Measurements from ENCODE around the gene CHMP1A.
"Not testable (repeated sequence)": the region's sequence is repeated elsewhere in the genome, so short reads cannot be mapped to it uniquely, and the experiment has no call there.

CHMP1A gene

GRCh38 chr16:89693289-89693731 lies 35.8 kb upstream of the CHMP1A start:
- peak; percentile 55 for FAIRE-seq

DNA sequence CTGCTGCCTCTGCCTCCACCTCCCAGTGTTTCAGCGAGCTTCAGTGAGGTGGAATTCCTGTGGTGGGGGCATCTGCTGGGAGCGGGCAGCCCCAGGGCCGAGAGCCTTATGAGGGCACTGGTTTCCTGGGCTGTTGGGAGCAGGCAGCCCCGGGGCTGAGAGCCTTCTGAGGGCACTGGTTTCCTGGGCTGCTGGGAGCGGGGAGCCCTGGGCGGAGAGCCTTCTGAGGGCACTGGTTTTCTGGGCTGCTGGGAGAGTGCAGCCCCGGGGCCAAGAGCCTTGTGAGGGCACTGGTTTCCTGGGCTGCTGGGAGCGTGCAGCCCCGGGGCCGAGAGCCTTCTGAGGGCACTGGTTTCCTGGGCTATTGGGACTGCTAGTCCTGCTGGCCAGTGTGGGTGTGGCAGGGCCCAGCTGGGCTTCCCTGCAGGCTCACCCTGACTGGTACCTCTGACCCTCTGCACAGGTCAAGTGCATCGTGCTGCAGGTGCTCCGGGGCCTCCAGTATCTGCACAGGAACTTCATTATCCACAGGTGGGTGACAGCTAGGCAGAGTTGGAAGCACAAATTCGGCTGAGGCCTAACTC lies 34.6 kb upstream of the CHMP1A start:
- DNase-seq (ENCODE audit: low spot score) (no peak), FAIRE-seq (no peak)

More at GRCh38 chr16:89693289-89693731, 35.8 kb upstream of the CHMP1A start:
- no peak for DNase-seq (ENCODE audit: low spot score)

DNA sequence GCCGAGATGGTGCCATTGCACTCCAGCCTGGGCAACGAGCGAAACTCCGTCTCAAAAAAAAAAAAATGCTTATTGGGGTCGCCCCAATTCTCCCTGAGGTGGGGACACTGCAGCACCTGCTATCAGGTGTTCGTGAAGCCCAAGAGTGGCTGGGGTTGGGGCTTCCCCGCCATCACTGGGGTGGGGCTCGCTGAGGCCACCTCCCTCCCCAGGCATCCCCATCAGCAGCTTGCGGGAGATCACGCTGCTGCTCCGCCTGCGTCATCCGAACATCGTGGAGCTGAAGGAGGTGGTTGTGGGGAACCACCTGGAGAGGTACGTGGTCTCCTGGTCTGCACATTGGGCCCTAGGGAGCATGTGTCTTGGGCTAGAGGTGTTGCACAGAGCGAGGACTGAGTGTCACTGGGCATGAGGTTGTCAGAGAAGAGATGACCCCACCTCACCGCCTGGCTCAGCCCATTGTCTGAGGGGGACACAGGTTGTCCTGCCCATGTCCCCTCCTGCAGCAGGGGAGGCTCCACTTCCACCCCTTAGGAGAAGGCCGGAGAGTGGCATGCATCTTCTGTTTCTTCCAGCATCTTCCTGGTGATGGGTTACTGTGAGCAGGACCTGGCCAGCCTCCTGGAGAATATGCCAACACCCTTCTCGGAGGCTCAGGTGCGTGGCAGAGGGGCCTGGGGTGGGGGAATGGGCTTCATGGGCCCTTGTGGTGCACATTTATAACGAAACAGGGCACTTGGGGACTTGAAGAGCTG lies 33.9 kb upstream of the CHMP1A start:
- no peak for FAIRE-seq
- no peak for DNase-seq (ENCODE audit: low spot score)

GRCh38 chr16:89690392-89690901 lies 32.9 kb upstream of the CHMP1A start:
- no peak for FAIRE-seq
- DNase-seq (ENCODE audit: low spot score) = no peak

- not testable (repeated sequence) for FAIRE-seq; DNase-seq (ENCODE audit: low spot score)
These were observed 32.1 kb upstream of the CHMP1A start for GRCh38 chr16:89689621-89690020.

GRCh38 chr16:89689142-89689541 lies 31.6 kb upstream of the CHMP1A start:
- DNase-seq (ENCODE audit: low spot score) = no peak
- peak; percentile 17 for FAIRE-seq

DNA sequence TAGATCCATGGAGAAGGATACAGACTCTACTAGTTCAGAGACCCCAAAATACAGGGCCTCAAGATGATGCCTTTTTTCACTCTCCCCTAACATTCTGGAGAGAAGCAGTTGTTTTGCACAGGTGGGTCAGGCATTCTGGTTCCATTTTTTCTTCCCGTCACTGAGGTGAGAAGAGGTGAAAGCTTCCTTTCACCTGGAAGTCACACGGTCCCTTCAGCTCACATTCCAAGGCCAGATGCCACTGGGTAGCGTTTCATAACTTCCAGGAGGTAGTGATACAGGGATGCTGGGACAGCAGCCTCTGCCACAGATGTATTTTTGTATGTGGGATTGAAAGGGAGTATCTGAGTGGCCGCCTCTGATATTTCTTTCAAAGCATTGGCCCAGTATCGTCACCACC lies 30.9 kb upstream of the CHMP1A start:
- no peak for FAIRE-seq

GRCh38 chr16:89687092-89687940 lies 29.8 kb upstream of the CHMP1A start:
- FAIRE-seq = no peak
- DNase-seq (ENCODE audit: low spot score) = peak; percentile 43

More for the DNA sequence above, 30.9 kb upstream of the CHMP1A start:
- no peak for DNase-seq (ENCODE audit: low spot score)

DNA sequence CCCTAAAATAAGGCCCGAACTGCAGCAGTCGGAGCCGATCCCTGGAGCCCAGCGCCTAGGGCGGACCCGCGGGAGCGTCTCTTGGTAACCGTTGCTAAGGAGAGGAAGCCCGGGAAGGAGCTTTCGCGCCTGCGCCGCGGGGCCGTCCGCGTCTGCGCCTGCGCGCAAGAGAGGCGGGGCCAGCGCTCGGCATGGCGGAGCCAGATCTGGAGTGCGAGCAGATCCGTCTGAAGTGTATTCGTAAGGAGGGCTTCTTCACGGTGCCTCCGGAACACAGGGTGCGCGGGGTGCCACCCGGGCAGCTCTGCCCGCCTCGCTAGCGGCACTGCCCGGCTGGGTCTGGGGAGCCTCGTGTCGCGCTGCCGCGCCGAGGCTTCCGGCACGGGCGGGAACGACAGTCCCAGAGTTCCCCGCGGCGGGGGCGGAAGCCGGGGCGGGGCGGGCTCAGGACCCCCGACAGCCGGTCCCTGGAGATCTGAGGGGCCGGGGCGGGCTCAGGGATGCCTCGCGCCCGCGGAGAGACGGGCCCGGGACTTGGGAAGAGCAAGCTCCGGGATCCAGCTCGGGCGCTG lies 29.1 kb upstream of the CHMP1A start, which contains the start of gene CDK10:
TSS of gene CDK10 (plus strand) at position 170 of the 572 bp plus-strand sequence. CDS start at position 192, 22 bp downstream.
- DNase-seq (ENCODE audit: low spot score) = peak; percentile 98
- peak; percentile 62 for FAIRE-seq

DNA sequence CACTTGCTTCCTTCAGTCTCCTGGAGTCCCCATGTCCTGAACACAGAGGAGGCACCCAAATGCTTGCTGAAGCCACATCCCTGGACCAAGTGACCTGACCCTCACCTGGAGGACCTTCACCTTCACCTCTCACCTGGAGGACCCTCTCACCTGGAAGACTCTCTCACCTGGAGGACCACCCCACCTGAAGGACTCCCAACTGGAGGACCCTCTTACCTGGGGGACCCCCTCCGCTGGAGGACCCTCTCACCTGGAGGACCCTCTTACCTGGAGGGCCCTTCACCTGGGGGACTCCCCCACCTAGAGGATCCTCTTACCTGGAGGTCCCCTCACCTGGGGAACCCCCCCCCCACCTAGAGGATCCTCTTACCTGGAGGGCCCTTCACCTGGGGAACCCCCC lies 28.4 kb upstream of the CHMP1A start:
- no peak for FAIRE-seq
- no peak for DNase-seq (ENCODE audit: low spot score)

GRCh38 chr16:89678258-89678657 lies 20.8 kb upstream of the CHMP1A start:
- no peak for DNase-seq (ENCODE audit: low spot score)
- FAIRE-seq = no peak

GRCh38 chr16:89672177-89672941 lies 14.9 kb upstream of the CHMP1A start:
- DNase-seq (ENCODE audit: low spot score) (no peak), FAIRE-seq (no peak)

- not testable (repeated sequence) for FAIRE-seq; DNase-seq (ENCODE audit: low spot score)
These were observed 14.1 kb upstream of the CHMP1A start for GRCh38 chr16:89671565-89671964.

DNA sequence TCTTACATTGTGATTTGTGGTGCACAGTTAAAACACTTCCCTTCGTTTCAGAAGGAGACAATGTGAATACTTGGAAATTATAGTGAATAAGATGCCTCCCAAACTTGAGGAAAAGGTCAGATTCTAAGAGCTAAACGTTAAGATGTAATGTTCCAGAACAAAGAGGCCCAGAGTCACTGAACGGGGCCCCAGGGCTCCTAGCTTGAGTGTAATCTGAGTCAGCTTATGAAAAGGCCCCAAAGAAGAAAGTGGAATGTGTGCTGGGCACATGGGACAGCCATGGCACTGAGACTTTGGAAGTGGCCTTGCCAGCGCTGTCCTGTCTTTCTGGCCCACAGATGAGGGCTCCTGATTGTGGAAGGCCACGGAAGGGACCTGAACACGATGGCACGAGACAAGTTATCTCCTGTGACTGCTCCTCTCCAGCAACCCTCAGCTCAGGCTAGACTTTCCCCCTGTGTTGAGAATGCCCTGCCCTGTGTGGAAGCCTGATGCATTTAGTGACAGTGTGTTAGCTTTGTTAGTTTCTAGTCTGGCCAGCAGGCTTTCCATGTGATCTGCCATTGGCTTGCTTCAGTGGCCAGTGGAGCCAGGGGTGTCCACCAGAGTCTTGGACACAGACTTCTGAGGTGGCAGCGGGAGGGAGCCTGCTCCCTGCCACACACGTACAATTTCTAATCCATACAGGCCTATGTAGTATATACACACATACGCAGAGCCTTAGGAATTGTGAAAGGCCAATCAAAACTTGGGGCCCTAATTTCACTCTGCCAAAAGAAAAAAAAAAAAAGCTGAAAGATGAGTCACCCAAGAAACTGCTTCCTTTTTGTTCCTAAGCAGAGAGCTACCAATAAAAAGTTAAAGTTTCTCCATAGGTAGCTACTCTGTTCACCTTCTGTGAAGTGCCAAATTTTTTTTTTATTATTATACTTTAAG lies 13.3 kb upstream of the CHMP1A start:
- DNase-seq (ENCODE audit: low spot score) (no peak), FAIRE-seq (peak; percentile 42)

- DNase-seq (ENCODE audit: low spot score) (no peak), FAIRE-seq (no peak)
These were observed 12.2 kb upstream of the CHMP1A start for GRCh38 chr16:89669755-89670154.

DNA sequence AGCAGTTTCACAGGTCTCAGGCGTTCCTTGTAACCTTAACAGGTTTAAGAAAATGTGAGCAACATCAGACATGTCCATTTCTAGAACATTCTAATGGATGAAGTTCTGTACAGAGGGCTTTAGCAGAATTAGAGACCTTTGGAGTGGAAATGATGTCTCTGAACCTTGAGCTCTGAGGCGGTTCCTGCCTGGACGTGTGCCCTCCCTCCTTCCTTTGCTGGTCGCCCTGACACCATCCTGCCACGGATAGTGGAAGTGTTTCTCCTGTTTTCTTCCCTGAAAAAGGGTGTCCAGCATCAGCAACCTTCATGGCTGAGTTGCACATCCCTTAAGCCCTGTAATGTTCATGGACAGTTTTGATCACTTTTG lies 11.3 kb upstream of the CHMP1A start:
- FAIRE-seq (no peak), DNase-seq (ENCODE audit: low spot score) (no peak)

GRCh38 chr16:89667633-89668032 lies 10.1 kb upstream of the CHMP1A start:
- peak; percentile 27 for FAIRE-seq
- DNase-seq (ENCODE audit: low spot score) = no peak

- not testable (repeated sequence) for FAIRE-seq
These were observed 9.5 kb upstream of the CHMP1A start for GRCh38 chr16:89667000-89667399.

GRCh38 chr16:89664238-89664637 lies 6.7 kb upstream of the CHMP1A start:
- FAIRE-seq; DNase-seq (ENCODE audit: low spot score): not testable (repeated sequence)

More at GRCh38 chr16:89667000-89667399, 9.5 kb upstream of the CHMP1A start:
- not testable (repeated sequence) for DNase-seq (ENCODE audit: low spot score)

Measured in urothelium cell line (cell line).